ENCODE measurements around the gene CAPN2.

DNA sequence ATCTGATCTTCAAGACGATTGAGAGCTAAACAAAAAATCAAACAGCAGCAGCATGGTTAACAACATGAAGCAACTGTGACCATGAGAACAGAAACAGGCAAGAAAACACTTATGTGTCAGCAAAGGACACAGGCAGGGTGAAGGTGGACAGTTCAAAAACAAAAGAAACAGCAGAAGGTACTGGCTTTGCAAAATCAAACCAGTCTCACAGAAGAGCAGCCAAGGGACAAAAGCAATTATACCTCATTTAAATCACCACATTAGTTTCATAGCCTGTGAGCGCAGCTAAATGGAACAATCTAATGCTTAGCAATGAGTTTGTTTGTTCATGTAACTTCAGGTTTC, 59.1 kb downstream of the CAPN2 start:
- TF ChIP-seq, protein P1, sequence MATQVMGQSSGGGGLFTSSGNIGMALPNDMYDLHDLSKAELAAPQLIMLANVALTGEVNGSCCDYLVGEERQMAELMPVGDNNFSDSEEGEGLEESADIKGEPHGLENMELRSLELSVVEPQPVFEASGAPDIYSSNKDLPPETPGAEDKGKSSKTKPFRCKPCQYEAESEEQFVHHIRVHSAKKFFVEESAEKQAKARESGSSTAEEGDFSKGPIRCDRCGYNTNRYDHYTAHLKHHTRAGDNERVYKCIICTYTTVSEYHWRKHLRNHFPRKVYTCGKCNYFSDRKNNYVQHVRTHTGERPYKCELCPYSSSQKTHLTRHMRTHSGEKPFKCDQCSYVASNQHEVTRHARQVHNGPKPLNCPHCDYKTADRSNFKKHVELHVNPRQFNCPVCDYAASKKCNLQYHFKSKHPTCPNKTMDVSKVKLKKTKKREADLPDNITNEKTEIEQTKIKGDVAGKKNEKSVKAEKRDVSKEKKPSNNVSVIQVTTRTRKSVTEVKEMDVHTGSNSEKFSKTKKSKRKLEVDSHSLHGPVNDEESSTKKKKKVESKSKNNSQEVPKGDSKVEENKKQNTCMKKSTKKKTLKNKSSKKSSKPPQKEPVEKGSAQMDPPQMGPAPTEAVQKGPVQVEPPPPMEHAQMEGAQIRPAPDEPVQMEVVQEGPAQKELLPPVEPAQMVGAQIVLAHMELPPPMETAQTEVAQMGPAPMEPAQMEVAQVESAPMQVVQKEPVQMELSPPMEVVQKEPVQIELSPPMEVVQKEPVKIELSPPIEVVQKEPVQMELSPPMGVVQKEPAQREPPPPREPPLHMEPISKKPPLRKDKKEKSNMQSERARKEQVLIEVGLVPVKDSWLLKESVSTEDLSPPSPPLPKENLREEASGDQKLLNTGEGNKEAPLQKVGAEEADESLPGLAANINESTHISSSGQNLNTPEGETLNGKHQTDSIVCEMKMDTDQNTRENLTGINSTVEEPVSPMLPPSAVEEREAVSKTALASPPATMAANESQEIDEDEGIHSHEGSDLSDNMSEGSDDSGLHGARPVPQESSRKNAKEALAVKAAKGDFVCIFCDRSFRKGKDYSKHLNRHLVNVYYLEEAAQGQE (IDR thresholded peaks at IDR 0.05; ENCODE audit: insufficient read depth in 1 of 2, low read depth in 2 of 2, low read length in 2 of 2): no peak
- TF ChIP-seq TAF1 (IDR thresholded peaks at IDR 0.05; ENCODE audit: borderline replicate concordance, insufficient read depth, low read length): no peak
- no peak for TF ChIP-seq POLR2AphosphoS5 (IDR thresholded peaks at IDR 0.05; ENCODE audit: low read depth, low read length)

All from PFSK-1 (cell line).